ENCODE data around the gene KPNB1.

DNA sequence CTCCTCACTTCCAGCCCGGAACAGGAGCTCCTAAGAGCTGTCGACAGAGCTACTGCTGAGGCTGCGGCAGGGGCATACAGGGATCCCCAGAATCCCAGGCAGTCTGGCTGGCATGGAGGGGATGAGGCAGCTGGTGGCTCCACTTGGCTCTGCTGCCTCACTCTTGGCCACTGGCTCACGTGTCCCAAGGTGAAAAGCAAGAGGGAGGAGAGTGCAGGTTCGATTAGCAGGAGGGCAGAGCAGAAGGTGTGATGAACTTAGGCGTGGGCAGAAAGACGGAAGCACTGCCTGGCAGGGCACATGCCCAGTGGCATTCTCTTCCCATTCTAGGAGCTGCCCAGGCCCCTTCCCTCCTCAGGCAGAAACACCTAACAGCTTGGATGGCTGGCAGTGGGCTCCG, 72.0 kb downstream of the KPNB1 start:
- TF ChIP-seq, protein P1, sequence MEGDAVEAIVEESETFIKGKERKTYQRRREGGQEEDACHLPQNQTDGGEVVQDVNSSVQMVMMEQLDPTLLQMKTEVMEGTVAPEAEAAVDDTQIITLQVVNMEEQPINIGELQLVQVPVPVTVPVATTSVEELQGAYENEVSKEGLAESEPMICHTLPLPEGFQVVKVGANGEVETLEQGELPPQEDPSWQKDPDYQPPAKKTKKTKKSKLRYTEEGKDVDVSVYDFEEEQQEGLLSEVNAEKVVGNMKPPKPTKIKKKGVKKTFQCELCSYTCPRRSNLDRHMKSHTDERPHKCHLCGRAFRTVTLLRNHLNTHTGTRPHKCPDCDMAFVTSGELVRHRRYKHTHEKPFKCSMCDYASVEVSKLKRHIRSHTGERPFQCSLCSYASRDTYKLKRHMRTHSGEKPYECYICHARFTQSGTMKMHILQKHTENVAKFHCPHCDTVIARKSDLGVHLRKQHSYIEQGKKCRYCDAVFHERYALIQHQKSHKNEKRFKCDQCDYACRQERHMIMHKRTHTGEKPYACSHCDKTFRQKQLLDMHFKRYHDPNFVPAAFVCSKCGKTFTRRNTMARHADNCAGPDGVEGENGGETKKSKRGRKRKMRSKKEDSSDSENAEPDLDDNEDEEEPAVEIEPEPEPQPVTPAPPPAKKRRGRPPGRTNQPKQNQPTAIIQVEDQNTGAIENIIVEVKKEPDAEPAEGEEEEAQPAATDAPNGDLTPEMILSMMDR (conservative IDR thresholded peaks at IDR 0.05; ENCODE audit: low read depth, low read length) = no peak
- TF ChIP-seq POLR2A (IDR thresholded peaks at IDR 0.05; ENCODE audit: low read depth, low read length) (no peak), MAFK (IDR thresholded peaks at IDR 0.05; ENCODE audit: low read depth, low read length) (no peak), MAZ (IDR thresholded peaks at IDR 0.05; ENCODE audit: borderline replicate concordance, low read depth, low read length) (no peak), CHD1 (IDR thresholded peaks at IDR 0.05; ENCODE audit: low read depth, low read length) (no peak), SMC3 (IDR thresholded peaks at IDR 0.05; ENCODE audit: low read depth, low read length) (no peak), MXI1 (IDR thresholded peaks at IDR 0.05; ENCODE audit: borderline replicate concordance, low read depth, low read length) (no peak)

All from IMR-90 (cell line).